Suprapubic skin (tissue), 3 donors: ENCODE measurements around the gene ZDHHC17.

Experiments
- CTCF ChIP-seq, 2 donors: fragments of 200-600 bp in 1 of 2; fragments of 450-650 bp in 1 of 2; sonication (generic) in 1 of 2; IDR thresholded peaks; one replicate each; pipeline ENCODE4 v1.5.1; 2016 to 2019; ENCODE audit warnings: antibody characterized with exemption in 2 of 2, mild to moderate bottlenecking in 1 of 2, moderate library complexity in 1 of 2
- EP300 ChIP-seq: sonication (generic); formaldehyde crosslinking; IDR thresholded peaks from one replicate; pipeline ENCODE4 v1.6.1; 2017; ENCODE audit warnings: antibody characterized with exemption
- POLR2A ChIP-seq, 2 donors: fragments of 450-650 bp; IDR thresholded peaks; one replicate each; pipeline ENCODE4 v1.6.1; 2017; ENCODE audit warnings: antibody characterized with exemption in 2 of 2, mild to moderate bottlenecking in 2 of 2, moderate library complexity in 2 of 2

GRCh38 chr12:76882367-76882766 lies 118.5 kb downstream of the ZDHHC17 start:
- TF ChIP-seq POLR2A (IDR thresholded peaks at IDR 0.05) = no peak
- TF ChIP-seq EP300 = no peak
- no peak for TF ChIP-seq CTCF (IDR thresholded peaks at IDR 0.05)
